T-helper 22 cell (primary cell): ENCODE results near the gene C5orf15.
"Not testable (repeated sequence)": the region's sequence is repeated elsewhere in the genome, so short reads cannot be mapped to it uniquely, and the experiment has no call there.

Source experiments
- DNase-seq: peaks from one replicate; pipeline ENCODE4 v3.0.0-alpha.2; 2020; ENCODE audit warnings: low read depth

Gene C5orf15

GRCh38 chr5:133937628-133938027 lies 30.8 kb downstream of the C5orf15 start:
- not testable (repeated sequence) for DNase-seq

- DNase-seq = no peak
These were observed 31.8 kb downstream of the C5orf15 start for GRCh38 chr5:133936651-133937015.

- not testable (repeated sequence) for DNase-seq
These were observed 32.3 kb downstream of the C5orf15 start for GRCh38 chr5:133935991-133936650.

- no peak for DNase-seq
These were observed 32.8 kb downstream of the C5orf15 start for GRCh38 chr5:133935667-133935940.

GRCh38 chr5:133934822-133935666 lies 33.4 kb downstream of the C5orf15 start:
- DNase-seq = no peak

- DNase-seq = no peak
These were observed 34.1 kb downstream of the C5orf15 start for GRCh38 chr5:133934311-133934710.

- no peak for DNase-seq
These were observed 34.6 kb downstream of the C5orf15 start for GRCh38 chr5:133933670-133934295.

GRCh38 chr5:133933169-133933509 lies 35.3 kb downstream of the C5orf15 start:
- no peak for DNase-seq

- no peak for DNase-seq
These were observed 35.8 kb downstream of the C5orf15 start for GRCh38 chr5:133932441-133933168.

- DNase-seq = no peak
These were observed 36.9 kb downstream of the C5orf15 start for GRCh38 chr5:133931546-133931945.

GRCh38 chr5:133930813-133931090 lies 37.7 kb downstream of the C5orf15 start:
- no peak for DNase-seq

- DNase-seq = no peak
These were observed 38.2 kb downstream of the C5orf15 start for GRCh38 chr5:133930061-133930812.

- no peak for DNase-seq
These were observed 39.6 kb downstream of the C5orf15 start for GRCh38 chr5:133928587-133929393.

- no peak for DNase-seq
These were observed 40.9 kb downstream of the C5orf15 start for GRCh38 chr5:133927300-133928180.

GRCh38 chr5:133926489-133927299 lies 41.7 kb downstream of the C5orf15 start:
- no peak for DNase-seq

- DNase-seq = no peak
These were observed 42.4 kb downstream of the C5orf15 start for GRCh38 chr5:133925866-133926488.

- no peak for DNase-seq
These were observed 43.2 kb downstream of the C5orf15 start for GRCh38 chr5:133925269-133925668.

- no peak for DNase-seq
These were observed 44.1 kb downstream of the C5orf15 start for GRCh38 chr5:133924221-133924920.
